Progenitor cell of endocrine pancreas (in vitro differentiated cells): ENCODE results near the gene PRRC2B. TPM values are rescaled to one million over a fixed set of nuclear protein-coding genes. Genes with fewer than 3 reads are reported as not detected.

Experiments
- DNase-seq: peaks from one replicate; pipeline ENCODE4 v3.0.0; 2021; ENCODE audit warnings: low spot score; ENCODE audit not compliant: unreplicated experiment
- H3K27ac Mint-ChIP-seq: 2 replicates; pipeline ENCODE4 v1.8.0; 2021; ENCODE audit warnings: mild to moderate bottlenecking, moderate library complexity, mixed read lengths
- H3K27me3 Mint-ChIP-seq: 2 replicates; pipeline ENCODE4 v1.8.0; 2021; ENCODE audit warnings: mixed read lengths
- H3K36me3 Mint-ChIP-seq: 2 replicates; pipeline ENCODE4 v1.8.0; 2022; ENCODE audit warnings: mixed read lengths; ENCODE audit not compliant: insufficient read depth
- H3K4me1 Mint-ChIP-seq: 2 replicates; pipeline ENCODE4 v1.8.0; 2021; ENCODE audit warnings: low read depth, mixed read lengths
- H3K4me3 Mint-ChIP-seq: 2 replicates; pipeline ENCODE4 v1.8.0; 2021; ENCODE audit warnings: low read depth, mild to moderate bottlenecking, moderate library complexity, mixed read lengths
- H3K9me3 Mint-ChIP-seq: 2 replicates; pipeline ENCODE4 v1.8.0; 2021; ENCODE audit warnings: low read depth, mixed read lengths
- total RNA-seq: library from RNA; stranded (reverse); gene quantifications from 2 replicates; pipeline ENCODE4 v1.2.1, GENCODE V29; 2021
- TF ChIP-seq, protein P1 (sequence below): fragments of 200-600 bp; sonication (generic); IDR thresholded peaks from one replicate; pipeline ENCODE4 v1.5.0; 2021; ENCODE audit warnings: antibody characterized with exemption, mild to moderate bottlenecking; ENCODE audit not compliant: unreplicated experiment

PRRC2B gene
- total RNA-seq, 1 donor from 2014 or later = 460 TPM

DNA sequence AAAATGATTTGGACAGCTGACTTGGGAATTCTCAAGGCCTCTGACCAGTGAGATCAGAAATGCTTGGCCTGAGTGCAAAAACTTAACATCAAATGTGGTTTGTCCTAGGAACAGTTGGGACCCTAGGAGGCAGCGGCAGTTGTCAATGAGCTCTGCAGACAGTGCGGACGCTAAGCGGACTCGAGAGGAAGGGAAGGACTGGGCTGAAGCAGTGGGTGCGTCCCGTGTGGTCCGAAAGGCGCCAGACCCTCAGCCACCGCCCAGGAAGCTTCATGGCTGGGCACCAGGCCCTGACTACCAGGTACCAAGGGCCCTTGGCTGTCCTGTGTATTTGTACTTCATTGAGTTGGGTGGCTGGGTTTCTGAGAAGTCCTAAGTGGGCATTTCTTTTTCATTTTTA, 65.2 kb downstream of the PRRC2B start:
- Mint-ChIP-seq H3K27me3 (no peaks in the 10 kb centered on the region), H3K9me3 (no peaks in the 10 kb centered on the region), H3K27ac (peak overlapping the region; percentile 67), H3K4me3 (no peak overlapping the region), H3K36me3 (peaks cover 44% of the 10 kb centered on the region), H3K4me1 (no peaks in the 10 kb centered on the region)
- TF ChIP-seq, protein P1, sequence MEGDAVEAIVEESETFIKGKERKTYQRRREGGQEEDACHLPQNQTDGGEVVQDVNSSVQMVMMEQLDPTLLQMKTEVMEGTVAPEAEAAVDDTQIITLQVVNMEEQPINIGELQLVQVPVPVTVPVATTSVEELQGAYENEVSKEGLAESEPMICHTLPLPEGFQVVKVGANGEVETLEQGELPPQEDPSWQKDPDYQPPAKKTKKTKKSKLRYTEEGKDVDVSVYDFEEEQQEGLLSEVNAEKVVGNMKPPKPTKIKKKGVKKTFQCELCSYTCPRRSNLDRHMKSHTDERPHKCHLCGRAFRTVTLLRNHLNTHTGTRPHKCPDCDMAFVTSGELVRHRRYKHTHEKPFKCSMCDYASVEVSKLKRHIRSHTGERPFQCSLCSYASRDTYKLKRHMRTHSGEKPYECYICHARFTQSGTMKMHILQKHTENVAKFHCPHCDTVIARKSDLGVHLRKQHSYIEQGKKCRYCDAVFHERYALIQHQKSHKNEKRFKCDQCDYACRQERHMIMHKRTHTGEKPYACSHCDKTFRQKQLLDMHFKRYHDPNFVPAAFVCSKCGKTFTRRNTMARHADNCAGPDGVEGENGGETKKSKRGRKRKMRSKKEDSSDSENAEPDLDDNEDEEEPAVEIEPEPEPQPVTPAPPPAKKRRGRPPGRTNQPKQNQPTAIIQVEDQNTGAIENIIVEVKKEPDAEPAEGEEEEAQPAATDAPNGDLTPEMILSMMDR = no peak
- DNase-seq = no peak

DNA sequence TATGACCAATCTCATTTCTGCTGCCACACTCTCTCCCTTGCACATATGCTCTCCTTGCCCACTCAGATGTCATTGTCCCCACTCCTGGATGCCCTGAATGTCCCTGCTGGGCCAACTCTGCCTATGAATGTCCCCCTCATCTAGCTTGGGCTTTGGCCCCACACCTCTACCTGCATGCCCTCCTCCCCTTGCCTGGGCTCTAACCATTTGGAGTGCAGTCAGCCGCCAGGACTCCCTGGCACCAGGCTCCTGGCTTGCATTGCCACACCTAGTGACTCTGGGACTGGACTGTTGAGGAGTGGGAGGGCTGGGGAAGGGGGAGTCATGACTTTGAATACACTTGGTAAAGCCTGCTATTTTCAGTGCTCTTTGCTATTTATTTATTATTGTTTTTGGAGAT, 67.3 kb downstream of the PRRC2B start:
- H3K9me3 Mint-ChIP-seq = no peaks in the 10 kb centered on the region
- H3K36me3 Mint-ChIP-seq = peaks cover 46% of the 10 kb centered on the region
- H3K27ac Mint-ChIP-seq = peak overlapping the region; percentile 25
- no peak overlapping the region for H3K4me3 Mint-ChIP-seq
- DNase-seq = no peak
- no peaks in the 10 kb centered on the region for H3K4me1 Mint-ChIP-seq
- no peaks in the 10 kb centered on the region for H3K27me3 Mint-ChIP-seq
- TF ChIP-seq, protein P1 = no peak

DNA sequence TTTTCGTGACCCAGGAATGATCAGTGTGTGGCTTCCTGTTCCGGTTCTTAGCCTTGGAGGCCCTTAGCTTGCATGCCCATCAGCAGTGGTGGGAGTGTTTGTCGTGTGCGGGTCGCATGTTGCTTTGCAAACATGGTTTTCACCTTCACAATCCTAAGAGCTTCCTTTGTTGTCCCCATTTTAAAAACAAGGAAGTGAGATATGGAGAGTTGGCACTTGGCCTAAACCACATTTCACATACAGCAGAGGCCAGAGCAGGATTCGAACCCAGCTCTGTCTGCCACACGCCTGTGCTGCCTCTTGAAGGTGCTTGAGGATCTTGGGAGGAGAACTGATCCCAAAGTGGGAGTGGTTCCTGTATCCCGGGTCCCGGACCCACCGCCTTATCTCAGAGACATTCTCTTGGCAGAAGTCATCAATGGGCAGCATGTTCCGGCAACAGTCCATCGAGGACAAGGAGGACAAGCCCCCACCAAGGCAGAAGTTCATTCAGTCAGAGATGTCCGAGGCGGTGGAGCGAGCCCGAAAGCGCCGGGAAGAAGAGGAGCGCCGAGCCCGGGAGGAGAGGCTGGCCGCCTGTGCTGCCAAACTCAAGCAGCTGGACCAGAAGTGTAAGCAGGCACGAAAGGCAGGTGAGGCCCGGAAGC, 70.6 kb downstream of the PRRC2B start:
- no peak for DNase-seq
- H3K27me3 Mint-ChIP-seq = no peaks in the 10 kb centered on the region
- no peak overlapping the region for H3K27ac Mint-ChIP-seq
- TF ChIP-seq, protein P1 = no peak
- no peaks in the 10 kb centered on the region for H3K9me3 Mint-ChIP-seq
- no peak overlapping the region for H3K4me3 Mint-ChIP-seq
- H3K36me3 Mint-ChIP-seq = peaks cover 43% of the 10 kb centered on the region
- H3K4me1 Mint-ChIP-seq = no peaks in the 10 kb centered on the region

DNA sequence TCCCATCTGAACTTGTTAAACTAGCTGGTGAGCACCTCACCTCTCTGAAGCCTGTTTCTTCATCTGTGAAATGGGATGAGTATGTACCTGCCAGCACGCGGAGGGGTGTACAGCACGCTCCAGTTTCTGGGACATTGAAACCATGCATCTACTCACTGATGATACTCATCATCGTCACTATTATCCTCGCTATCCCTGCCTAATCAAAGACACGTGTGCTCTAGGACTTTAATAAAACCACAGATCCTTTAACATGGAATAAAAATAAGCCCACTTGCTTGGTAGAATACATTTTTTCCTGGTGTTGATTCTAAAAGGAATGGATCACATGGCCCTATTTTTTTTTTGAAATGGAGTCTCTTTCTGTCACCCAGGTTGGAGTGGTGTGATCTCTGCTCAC, 71.5 kb downstream of the PRRC2B start:
- Mint-ChIP-seq H3K27me3 (no peaks in the 10 kb centered on the region), H3K36me3 (peaks cover 48% of the 10 kb centered on the region), H3K4me1 (no peaks in the 10 kb centered on the region), H3K27ac (peak overlapping the region; percentile 70), H3K4me3 (no peak overlapping the region), H3K9me3 (no peaks in the 10 kb centered on the region)
- TF ChIP-seq, protein P1 = no peak
- DNase-seq = no peak

DNA sequence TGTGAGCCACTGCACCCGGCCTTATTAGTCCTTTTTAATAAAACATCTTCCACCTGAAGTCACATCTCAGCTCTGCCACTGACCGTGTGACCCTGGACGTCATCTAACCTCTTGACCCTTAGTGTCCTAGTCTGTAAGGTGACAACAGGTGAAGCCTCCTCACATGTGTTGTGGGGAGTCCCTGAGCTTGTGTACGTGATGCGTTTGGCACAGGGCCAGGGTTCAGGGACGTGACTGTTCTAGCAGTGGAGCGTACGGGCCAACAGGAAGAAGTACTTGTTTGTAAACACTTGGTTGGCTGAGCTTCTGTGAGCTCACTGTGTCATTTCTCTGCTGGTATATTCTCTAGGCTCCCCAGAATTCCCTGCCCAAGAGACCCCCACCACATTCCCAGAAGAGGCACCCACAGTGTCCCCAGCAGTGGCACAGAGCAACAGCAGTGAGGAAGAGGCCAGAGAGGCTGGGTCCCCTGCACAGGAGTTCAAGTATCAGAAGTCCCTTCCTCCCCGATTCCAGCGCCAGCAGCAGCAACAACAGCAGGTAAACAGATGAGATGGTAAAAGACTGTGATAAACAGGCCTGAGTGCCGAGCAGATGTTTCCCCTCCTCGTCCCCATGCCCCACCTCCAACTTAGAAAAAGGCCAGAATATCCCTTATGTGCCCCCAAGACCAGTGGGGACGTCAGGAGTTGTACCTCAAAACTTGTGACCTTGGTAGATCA, 73.5 kb downstream of the PRRC2B start:
- Mint-ChIP-seq H3K27me3 (no peaks in the 10 kb centered on the region), H3K4me1 (no peaks in the 10 kb centered on the region), H3K4me3 (no peak overlapping the region), H3K9me3 (no peaks in the 10 kb centered on the region), H3K36me3 (peaks cover 44% of the 10 kb centered on the region), H3K27ac (peak overlapping the region; percentile 56)
- DNase-seq = no peak
- TF ChIP-seq, protein P1 = no peak
